ENCODE measurements around the gene TNF. TPM values are rescaled to one million over a fixed set of nuclear protein-coding genes. Genes with fewer than 3 reads are reported as not detected.

The TNF gene
- total RNA-seq, 4 donors from 2014 or later: 0.65 to 1.5 (median 0.96) TPM; not detected in 1

GRCh38 chr6:31579546-31580437 lies 4.4 kb downstream of the TNF start:
- TF ChIP-seq CTCF (IDR thresholded peaks at IDR 0.05): no peak
- no peak for ATAC-seq (ENCODE audit: low FRiP score)
- no peak for DNase-seq (ENCODE audit: low spot score)

DNA sequence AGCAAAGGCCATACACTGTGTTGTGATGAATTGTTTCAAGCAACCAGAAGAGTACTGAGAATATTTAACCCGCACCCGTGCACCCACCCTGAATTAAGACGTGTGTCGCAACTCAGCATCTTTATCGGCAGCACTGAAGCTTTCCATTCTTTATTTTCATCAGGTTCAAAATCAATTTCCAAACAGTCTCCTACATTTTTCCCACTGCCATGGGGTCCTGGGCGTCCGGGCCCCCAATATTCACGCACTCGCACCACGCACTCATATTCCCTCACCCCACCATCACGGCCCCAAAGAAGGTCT lies 5.0 kb downstream of the TNF start:
- DNase-seq (ENCODE audit: low spot score): no peak
- ATAC-seq (ENCODE audit: low FRiP score): no peak
- no peak for TF ChIP-seq CTCF (IDR thresholded peaks at IDR 0.05)

- ATAC-seq (ENCODE audit: low FRiP score): peak; percentile 97
- DNase-seq (ENCODE audit: low spot score): peak; percentile 75
- TF ChIP-seq CTCF (IDR thresholded peaks at IDR 0.05): peak in 2 of 3 donors; percentile 74 to 78
These were observed 5.6 kb downstream of the TNF start for GRCh38 chr6:31580807-31581433.

DNA sequence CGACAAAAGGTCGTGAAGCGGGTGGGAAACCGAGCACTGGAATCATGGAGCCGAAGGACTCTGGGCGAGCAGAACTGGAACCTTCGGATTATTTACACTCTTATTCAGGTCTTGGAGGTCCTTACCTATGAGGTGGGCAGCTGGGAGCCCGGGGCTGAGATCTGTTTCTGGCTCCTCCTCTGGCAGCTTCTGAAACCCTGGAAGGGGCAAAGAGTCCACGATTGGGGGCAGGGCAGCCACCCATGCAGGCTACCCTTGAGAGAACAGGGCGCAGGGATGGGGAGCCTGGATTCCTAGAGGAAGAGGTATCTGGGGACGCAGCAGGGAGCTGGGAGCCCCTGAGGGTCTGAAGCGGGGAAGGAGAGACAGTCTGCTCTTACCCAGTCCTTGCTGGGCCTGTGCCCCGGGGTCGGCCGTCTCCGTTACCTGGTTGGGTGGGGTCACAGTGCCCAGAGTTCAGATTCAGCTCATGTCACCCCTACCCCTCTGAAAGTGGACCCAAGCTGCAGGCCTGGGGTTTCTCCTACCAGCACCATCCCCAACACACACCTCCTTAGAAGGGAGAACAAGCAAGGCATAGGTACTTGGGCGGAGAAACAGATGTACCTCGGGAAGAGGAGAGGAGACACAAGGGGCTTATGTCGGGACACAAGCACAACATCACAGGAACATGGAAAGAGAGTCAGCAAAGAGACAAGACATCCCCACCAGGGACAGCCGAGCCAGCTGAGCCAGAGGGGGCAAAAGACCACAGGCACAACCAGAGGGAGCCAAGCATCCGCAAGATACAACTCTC lies 6.3 kb downstream of the TNF start:
- ATAC-seq (ENCODE audit: low FRiP score) (no peak), DNase-seq (ENCODE audit: low spot score) (no peak)
- TF ChIP-seq CTCF (IDR thresholded peaks at IDR 0.05): no peak

- ATAC-seq (ENCODE audit: low FRiP score) (no peak), DNase-seq (ENCODE audit: low spot score) (no peak)
- TF ChIP-seq CTCF (IDR thresholded peaks at IDR 0.05): no peak
These were observed 6.9 kb downstream of the TNF start, which contains the start of gene LTB for GRCh38 chr6:31582230-31582643. Gene LTB, minus strand, starts transcription at chr6:31582424. Its CDS starts 7 bp downstream, at chr6:31582417.

DNA sequence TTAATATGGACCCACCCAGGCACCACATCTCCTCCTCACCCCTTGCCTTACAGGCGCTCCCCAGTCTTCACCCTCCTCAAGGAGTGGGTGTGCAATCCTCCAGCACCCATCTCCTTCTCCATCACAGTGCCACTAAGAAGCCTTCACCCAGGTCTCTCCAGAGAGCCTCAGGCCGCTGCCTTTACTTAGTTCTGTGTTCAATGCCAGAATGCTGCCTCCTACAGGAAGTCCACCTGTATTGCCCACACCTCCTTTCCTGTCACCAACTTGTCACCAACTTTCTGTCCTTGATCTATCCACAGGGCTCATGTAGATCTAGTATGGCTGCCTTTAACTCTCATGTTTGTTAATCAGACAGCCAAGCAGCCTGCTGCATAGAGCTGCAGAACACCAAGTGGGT lies 10.1 kb downstream of the TNF start:
- no peak for ATAC-seq (ENCODE audit: low FRiP score)
- no peak for TF ChIP-seq CTCF (IDR thresholded peaks at IDR 0.05)
- DNase-seq (ENCODE audit: low spot score): no peak
